ENCODE data around the gene CPAMD8.
"Not testable (repeated sequence)": the region's sequence is repeated elsewhere in the genome, so short reads cannot be mapped to it uniquely, and the experiment has no call there.

Gene CPAMD8

GRCh38 chr19:16996838-16997490 lies 29.6 kb downstream of the CPAMD8 start:
- DNase-seq = not testable (repeated sequence)

GRCh38 chr19:16988661-16989060 lies 37.9 kb downstream of the CPAMD8 start:
- DNase-seq = no peak

GRCh38 chr19:16985403-16985802 lies 41.2 kb downstream of the CPAMD8 start:
- DNase-seq = no peak

DNA sequence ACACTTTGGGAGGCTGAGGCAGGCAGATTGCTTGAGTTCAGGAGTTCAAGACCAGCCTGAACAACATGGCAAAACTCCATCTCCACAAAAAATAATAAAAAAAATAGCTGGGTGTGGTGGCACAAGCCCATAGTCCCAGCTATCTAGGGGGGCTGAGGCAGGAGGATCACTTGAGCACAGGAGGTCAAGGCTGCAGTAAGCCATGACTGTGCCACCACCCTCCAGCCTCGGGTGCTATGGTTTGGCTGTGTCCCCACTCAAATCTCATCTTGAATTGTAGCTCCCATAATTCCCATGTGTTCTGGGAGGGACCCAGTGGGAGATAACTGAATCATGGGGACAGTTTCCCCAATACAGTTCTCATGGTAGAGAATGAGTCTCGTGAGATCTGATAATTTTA lies 44.0 kb downstream of the CPAMD8 start:
- not testable (repeated sequence) for DNase-seq

DNA sequence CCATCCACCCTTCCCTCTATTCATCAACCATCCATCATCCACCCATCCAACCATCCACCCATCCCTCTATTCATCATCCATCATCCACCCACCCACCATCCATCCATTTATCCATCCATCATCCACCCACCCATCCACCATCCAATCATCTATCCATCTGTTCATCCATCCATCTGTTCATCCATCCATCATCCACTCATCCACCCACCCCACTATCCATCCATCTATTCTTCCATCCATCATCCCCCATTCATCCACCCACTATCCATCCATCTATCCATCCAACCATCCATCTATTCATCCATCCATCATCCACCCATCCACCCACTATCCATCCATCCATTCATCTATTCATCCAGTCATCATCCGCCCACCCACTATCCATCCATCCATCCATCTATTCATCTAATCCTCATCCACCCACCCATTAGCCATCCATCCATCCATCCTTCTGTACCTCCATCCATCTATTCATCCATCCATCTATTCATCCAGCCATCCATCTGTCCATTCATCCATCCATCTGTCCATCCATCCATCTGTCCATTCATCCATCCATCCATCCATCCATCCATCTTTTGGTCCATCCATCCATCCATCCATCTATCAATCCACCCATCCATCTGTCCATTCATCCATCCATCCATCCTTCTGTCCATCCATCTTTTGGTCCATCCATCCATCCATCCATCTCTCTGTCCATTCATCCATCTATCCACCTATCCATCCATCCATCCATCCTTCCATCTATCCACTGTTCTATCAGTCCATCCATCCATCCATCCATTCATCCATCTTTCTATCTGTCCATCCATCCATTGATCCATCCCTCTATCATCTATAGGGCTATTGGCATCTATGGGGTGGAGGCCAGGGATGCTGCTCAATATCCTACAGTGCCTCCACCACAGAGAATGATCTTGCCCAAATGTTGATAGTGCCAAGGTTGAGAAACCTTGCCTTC lies 47.5 kb downstream of the CPAMD8 start:
- DNase-seq = no peak

GRCh38 chr19:16978156-16978555 lies 48.5 kb downstream of the CPAMD8 start:
- no peak for DNase-seq

- DNase-seq = no peak
These were observed 49.3 kb downstream of the CPAMD8 start for GRCh38 chr19:16977306-16977705.

- no peak for DNase-seq
These were observed 50.2 kb downstream of the CPAMD8 start for GRCh38 chr19:16976446-16976845.

- DNase-seq = no peak
These were observed 55.8 kb downstream of the CPAMD8 start for GRCh38 chr19:16970821-16971220.

- DNase-seq = no peak
These were observed 57.5 kb downstream of the CPAMD8 start for GRCh38 chr19:16969135-16969534.

DNA sequence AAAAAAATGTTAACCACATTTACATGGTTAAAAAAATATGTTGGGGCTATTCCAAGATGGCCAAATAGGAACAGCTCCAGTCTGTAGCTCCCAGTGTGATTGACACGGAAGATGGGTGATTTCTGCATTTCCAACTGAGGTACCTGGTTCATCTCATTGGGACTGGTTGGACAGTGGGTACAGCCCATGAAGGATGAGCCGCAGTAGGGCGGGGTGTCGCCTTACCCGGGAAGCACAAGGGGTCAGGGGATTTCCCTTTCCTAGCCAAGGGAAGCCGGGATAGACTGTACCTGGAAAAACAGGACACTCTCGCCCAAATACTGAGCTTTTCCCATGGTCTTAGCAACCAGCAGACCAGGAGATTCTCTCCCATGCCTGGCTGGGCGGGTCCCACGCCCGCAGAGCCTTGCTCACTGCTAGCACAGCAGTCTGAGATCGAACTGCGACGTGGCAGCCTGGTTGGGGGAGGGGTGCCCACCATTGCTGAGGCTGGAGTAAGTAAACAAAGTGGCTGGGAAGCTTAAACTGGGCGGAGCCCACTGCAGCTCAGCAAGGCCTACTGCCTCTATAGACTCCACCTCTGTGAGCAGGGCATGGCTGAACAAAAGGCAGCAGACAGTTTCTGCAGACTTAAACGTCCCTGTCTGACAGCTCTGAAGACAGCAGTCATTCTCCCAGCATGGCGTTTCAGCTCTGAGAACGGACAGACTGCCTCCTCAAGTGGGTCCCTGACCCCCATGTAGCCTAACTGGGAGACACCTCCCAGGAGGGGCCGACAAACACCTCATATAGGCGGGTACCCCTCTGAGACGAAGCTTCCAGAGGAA lies 65.4 kb downstream of the CPAMD8 start:
- not testable (repeated sequence) for DNase-seq

GRCh38 chr19:16958277-16958676 lies 68.3 kb downstream of the CPAMD8 start:
- DNase-seq = not testable (repeated sequence)

- DNase-seq = no peak
These were observed 68.8 kb downstream of the CPAMD8 start for GRCh38 chr19:16957855-16958254.

GRCh38 chr19:16957151-16957701 lies 69.4 kb downstream of the CPAMD8 start:
- no peak for DNase-seq

DNA sequence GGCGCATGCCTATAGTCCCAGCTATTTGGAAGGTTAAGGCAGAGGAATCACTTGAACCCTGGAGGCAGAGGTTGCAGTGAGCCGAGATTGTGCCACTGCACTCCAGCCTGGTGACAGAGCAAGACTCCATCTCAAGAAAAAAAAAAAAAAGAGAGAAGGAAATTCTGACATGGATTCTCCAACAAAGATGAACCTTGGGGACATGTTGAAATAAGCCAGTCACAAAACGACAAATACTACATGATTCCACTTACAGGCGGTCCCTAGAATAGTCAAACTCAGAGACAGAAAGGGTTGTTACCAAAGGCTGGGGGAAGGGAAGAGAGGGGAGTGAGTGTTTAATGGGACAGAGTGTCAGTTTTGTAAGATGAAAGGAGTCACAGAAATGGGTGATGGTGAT lies 71.4 kb downstream of the CPAMD8 start:
- DNase-seq = no peak

DNA sequence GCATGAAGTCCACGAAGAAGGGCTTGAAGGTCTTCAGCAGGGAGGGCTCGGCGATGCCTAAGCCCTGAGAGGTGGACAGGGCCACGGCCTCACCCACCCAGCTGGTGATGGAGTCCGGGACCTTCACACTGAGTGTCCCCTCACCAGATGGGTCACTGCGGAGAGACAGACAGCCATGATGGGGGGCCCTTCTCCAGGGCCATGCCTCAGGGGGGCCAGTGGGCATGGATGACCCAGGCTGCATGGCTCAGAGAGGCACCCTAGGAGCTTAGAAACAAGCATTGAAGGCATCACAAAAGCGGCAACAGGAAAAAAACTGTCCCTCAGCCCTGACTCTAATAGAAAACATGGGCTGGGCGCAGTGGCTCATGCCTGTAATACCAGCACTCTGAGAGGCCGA lies 74.6 kb downstream of the CPAMD8 start:
- no peak for DNase-seq

DNA sequence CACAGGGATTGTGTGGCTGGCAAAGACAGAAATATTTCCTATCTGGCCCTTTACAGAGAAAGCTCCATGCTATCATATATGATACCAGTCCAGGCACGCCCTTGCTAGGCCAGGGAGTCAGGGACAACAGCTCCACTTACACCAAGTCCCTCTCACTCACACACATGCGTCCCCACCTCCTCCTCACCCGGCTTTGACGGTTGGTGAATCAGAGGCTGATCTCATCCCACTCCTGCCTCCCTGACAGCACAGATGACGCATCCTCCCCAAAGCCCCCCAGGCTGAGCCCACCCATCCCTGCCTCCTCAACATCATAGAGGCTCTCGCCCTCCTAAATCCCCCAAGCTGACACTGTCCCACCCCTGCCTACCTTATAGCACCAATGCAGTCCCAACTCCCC lies 75.1 kb downstream of the CPAMD8 start:
- DNase-seq = no peak

DNA sequence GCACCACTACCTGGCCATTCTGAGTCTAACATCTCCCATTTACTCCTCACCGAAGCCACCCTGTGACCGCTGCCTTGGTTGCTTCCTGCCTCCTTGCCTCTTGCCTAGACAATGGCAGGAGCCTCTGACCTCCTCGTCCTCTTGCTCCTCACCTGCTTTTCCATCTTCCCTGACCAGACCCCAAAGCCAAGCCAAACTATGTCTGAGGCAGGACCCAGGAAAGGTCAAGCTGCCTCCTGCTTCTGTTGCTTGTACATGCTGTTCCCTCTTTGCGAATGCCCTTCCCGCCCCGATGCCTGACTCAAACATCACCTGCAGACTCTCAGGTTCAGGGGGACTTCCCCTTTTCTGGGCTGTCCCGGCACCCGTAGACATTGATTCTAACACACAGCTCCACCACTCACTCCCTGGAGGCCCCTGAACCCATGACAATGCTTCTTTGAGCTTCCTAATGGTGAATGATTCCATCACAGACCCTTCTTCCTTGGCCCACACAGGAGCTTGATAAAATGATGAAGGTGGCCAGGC lies 77.0 kb downstream of the CPAMD8 start:
- DNase-seq = no peak

GRCh38 chr19:16946951-16947940 lies 79.4 kb downstream of the CPAMD8 start:
- no peak for DNase-seq

- DNase-seq = no peak
These were observed 80.7 kb downstream of the CPAMD8 start for GRCh38 chr19:16945762-16946465.

GRCh38 chr19:16945364-16945714 lies 81.3 kb downstream of the CPAMD8 start:
- no peak for DNase-seq

Data from NCI-H187 (cell line).